Endothelial cell (in vitro differentiated cells): ENCODE results near the gene PCDHGA11. TPM values are rescaled to one million over a fixed set of nuclear protein-coding genes. Genes with fewer than 3 reads are reported as not detected.
A peak's percentile ranks its signal among the peaks of the same experiment; 100 is the strongest.
"Not testable (repeated sequence)": the region's sequence is repeated elsewhere in the genome, so short reads cannot be mapped to it uniquely, and the experiment has no call there.

ENCODE experiments used
- DNase-seq: peaks from one replicate; pipeline ENCODE4 v3.0.0; 2021; ENCODE audit warnings: low spot score
- H3K27ac Mint-ChIP-seq: one replicate; pipeline ENCODE4 v1.8.0; 2021; ENCODE audit warnings: mixed read lengths, inconsistent platforms; ENCODE audit not compliant: unreplicated experiment
- H3K27me3 Mint-ChIP-seq: one replicate; pipeline ENCODE4 v1.8.0; 2021; ENCODE audit warnings: mild to moderate bottlenecking, moderate library complexity, mixed read lengths, inconsistent platforms; ENCODE audit not compliant: unreplicated experiment
- H3K36me3 Mint-ChIP-seq: one replicate; pipeline ENCODE4 v1.8.0; 2021; ENCODE audit warnings: mild to moderate bottlenecking, low read depth, mixed read lengths, inconsistent platforms; ENCODE audit not compliant: unreplicated experiment
- H3K4me1 Mint-ChIP-seq: one replicate; pipeline ENCODE4 v1.8.0; 2021; ENCODE audit warnings: mild to moderate bottlenecking, mixed read lengths, inconsistent platforms; ENCODE audit not compliant: unreplicated experiment
- H3K4me3 Mint-ChIP-seq: one replicate; pipeline ENCODE4 v1.8.0; 2021; ENCODE audit warnings: mild to moderate bottlenecking, mixed read lengths, inconsistent platforms; ENCODE audit not compliant: unreplicated experiment
- H3K9me3 Mint-ChIP-seq: one replicate; pipeline ENCODE4 v1.8.0; 2021; ENCODE audit warnings: mixed read lengths, inconsistent platforms; ENCODE audit not compliant: unreplicated experiment
- CTCF ChIP-seq: fragments of 200-600 bp; sonication (generic); IDR thresholded peaks from one replicate; pipeline ENCODE4 v1.5.0; 2021; ENCODE audit warnings: antibody characterized with exemption; ENCODE audit not compliant: unreplicated experiment
- total RNA-seq: library from RNA; stranded (reverse); fragmentation: NEBNext Ultra II Directional; extraction: Animal tissue kit (Norgen Biotek cat#: 25700); gene quantifications from one replicate; pipeline ENCODE4 v1.2.1, GENCODE V29; 2021; ENCODE audit not compliant: unreplicated experiment

The PCDHGA11 gene
- total RNA-seq, 1 donor from 2014 or later, result 10.8 TPM

- peaks cover 19% of the 10 kb centered on the region for H3K27me3 Mint-ChIP-seq
- no peak for TF ChIP-seq CTCF
- peak overlapping the region; percentile 84 for H3K27ac Mint-ChIP-seq
- H3K4me3 Mint-ChIP-seq, result peak overlapping the region; percentile 96
- H3K36me3 Mint-ChIP-seq, result peaks cover 56% of the 10 kb centered on the region
- peaks cover 32% of the 10 kb centered on the region for H3K9me3 Mint-ChIP-seq
- H3K4me1 Mint-ChIP-seq, result peaks cover 49% of the 10 kb centered on the region
- no peak for DNase-seq
Measured at GRCh38 chr5:141413540-141414069, 7.2 kb upstream of the PCDHGA11 start.

GRCh38 chr5:141414548-141415274 is 6.1 kb upstream of the PCDHGA11 start:
- Mint-ChIP-seq H3K9me3 (peaks cover 36% of the 10 kb centered on the region), H3K36me3 (peaks cover 57% of the 10 kb centered on the region), H3K27me3 (peaks cover 23% of the 10 kb centered on the region), H3K4me1 (peaks cover 46% of the 10 kb centered on the region), H3K4me3 (peak overlapping the region; percentile 68)
- not testable (repeated sequence) for H3K27ac Mint-ChIP-seq, DNase-seq

- peaks cover 38% of the 10 kb centered on the region for H3K9me3 Mint-ChIP-seq
- H3K4me3 Mint-ChIP-seq, H3K27ac Mint-ChIP-seq, DNase-seq: not testable (repeated sequence)
- H3K4me1 Mint-ChIP-seq, result peaks cover 47% of the 10 kb centered on the region
- peaks cover 23% of the 10 kb centered on the region for H3K27me3 Mint-ChIP-seq
- peaks cover 60% of the 10 kb centered on the region for H3K36me3 Mint-ChIP-seq
Measured at GRCh38 chr5:141415275-141415618, 5.6 kb upstream of the PCDHGA11 start.

- peaks cover 27% of the 10 kb centered on the region for H3K27me3 Mint-ChIP-seq
- H3K36me3 Mint-ChIP-seq, result peaks cover 80% of the 10 kb centered on the region
- peak; percentile 76 for TF ChIP-seq CTCF
- H3K9me3 Mint-ChIP-seq, result peaks cover 49% of the 10 kb centered on the region
- DNase-seq, result peak; percentile 81
- peaks cover 38% of the 10 kb centered on the region for H3K4me1 Mint-ChIP-seq
- H3K4me3 Mint-ChIP-seq, result peak within 1 kb of the TSS; percentile 97
- peak within 1 kb of the TSS; percentile 94 for H3K27ac Mint-ChIP-seq
Measured at GRCh38 chr5:141417494-141418172, 3.2 kb upstream of the PCDHGA11 start, which contains the start of gene PCDHGB7. Gene PCDHGB7 (plus strand): TSS chr5:141417677. CDS start chr5:141417860, 183 bp downstream.

- TF ChIP-seq CTCF, result no peak
- Mint-ChIP-seq H3K27ac (no peak overlapping the region), H3K4me1 (peaks cover 30% of the 10 kb centered on the region), H3K27me3 (peaks cover 27% of the 10 kb centered on the region), H3K9me3 (peaks cover 44% of the 10 kb centered on the region), H3K36me3 (peaks cover 79% of the 10 kb centered on the region), H3K4me3 (peak overlapping the region; percentile 97)
- no peak for DNase-seq
Measured at GRCh38 chr5:141419074-141419880, 1.6 kb upstream of the PCDHGA11 start.
